Measurements from ENCODE around the gene LUC7L2. TPM values are rescaled to one million over a fixed set of nuclear protein-coding genes. Genes with fewer than 3 reads are reported as not detected.

LUC7L2 gene
- total RNA-seq, 1 donor from 2014 or later: 87.8 TPM

DNA sequence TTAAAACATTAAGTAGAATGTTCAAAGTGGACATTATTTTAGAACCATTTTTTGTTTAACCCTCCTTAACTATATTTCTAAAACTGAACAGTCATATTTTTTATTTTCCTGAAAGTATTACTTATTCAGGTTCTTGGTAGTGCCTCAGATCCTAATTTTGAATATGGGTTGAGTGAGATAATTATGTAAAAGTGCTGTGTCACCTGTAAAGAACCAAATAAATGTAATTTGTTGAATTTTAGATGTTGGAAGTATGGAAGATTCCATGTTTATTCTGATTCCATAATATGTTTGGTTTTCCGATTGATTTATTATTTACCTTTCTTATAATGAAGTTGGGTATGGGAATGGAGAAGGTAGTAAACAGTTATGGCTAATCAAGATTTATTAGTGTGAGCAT is 61.4 kb downstream of the LUC7L2 start:
- no peak for FAIRE-seq

DNA sequence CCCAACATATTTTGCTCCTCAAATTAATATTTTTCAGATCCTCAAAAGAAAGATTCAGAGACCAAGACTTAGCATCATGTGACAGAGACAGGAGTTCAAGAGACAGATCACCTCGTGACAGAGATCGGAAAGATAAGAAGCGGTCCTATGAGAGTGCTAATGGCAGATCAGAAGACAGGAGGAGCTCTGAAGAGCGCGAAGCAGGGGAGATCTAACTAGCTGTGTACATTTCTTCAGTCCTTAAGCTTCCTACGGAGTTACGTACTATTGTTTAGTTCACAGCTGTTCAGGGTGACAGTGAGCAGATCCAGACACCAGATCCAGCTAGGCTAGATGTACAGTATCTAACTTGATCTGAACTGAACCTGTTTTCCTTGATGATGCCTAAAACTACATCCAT is 62.4 kb downstream of the LUC7L2 start:
- Histone ChIP-seq H3K9ac (ENCODE audit: low read length) (no peak overlapping the region), H4K20me1 (ENCODE audit: insufficient read depth, low read length) (peaks cover 35% of the 10 kb centered on the region), H3K36me3 (ENCODE audit: insufficient read depth, low read length) (peaks cover 34% of the 10 kb centered on the region), H2AFZ (ENCODE audit: low read depth, low read length) (no peak overlapping the region), H3K4me1 (ENCODE audit: insufficient read depth, low read length) (no peaks in the 10 kb centered on the region), H3K27ac (ENCODE audit: low read depth, low read length) (no peak overlapping the region), H3K4me3 (ENCODE audit: insufficient read depth, low read depth, low read length) (no peak overlapping the region), H3K27me3 (ENCODE audit: insufficient read depth, low read length) (no peaks in the 10 kb centered on the region), H3K4me2 (ENCODE audit: low read length) (no peak overlapping the region), H3K79me2 (ENCODE audit: insufficient read depth, low read length) (peaks cover 12% of the 10 kb centered on the region), H3K9me3 (ENCODE audit: insufficient read depth, low read depth, low read length) (no peaks in the 10 kb centered on the region)
- Mint-ChIP-seq H3K27me3 (ENCODE audit: low read depth, unreplicated experiment) (no peaks in the 10 kb centered on the region), H3K36me3 (ENCODE audit: low read depth, unreplicated experiment) (peaks cover 13% of the 10 kb centered on the region), H3K27ac (ENCODE audit: unreplicated experiment) (no peak overlapping the region), H3K4me1 (ENCODE audit: low read depth, unreplicated experiment) (no peaks in the 10 kb centered on the region), H3K9me3 (ENCODE audit: unreplicated experiment) (no peaks in the 10 kb centered on the region), H3K4me3 (ENCODE audit: unreplicated experiment) (no peak overlapping the region)
- DNase-seq (ENCODE audit: low read depth) (no peak), FAIRE-seq (no peak)
- TF ChIP-seq CTCF (IDR thresholded peaks at IDR 0.05; ENCODE audit: insufficient read depth, low read depth, low read length) (no peak), EZH2 (IDR thresholded peaks at IDR 0.05; ENCODE audit: insufficient read depth, low read length) (no peak)

More for the DNA sequence above, 61.4 kb downstream of the LUC7L2 start:
- Histone ChIP-seq H3K4me3 (ENCODE audit: insufficient read depth, low read depth, low read length) (no peak overlapping the region), H3K79me2 (ENCODE audit: insufficient read depth, low read length) (peaks cover 14% of the 10 kb centered on the region), H3K4me2 (ENCODE audit: low read length) (no peak overlapping the region), H3K9ac (ENCODE audit: low read length) (no peak overlapping the region), H3K9me3 (ENCODE audit: insufficient read depth, low read depth, low read length) (no peaks in the 10 kb centered on the region), H3K27ac (ENCODE audit: low read depth, low read length) (no peak overlapping the region), H4K20me1 (ENCODE audit: insufficient read depth, low read length) (peaks cover 40% of the 10 kb centered on the region), H2AFZ (ENCODE audit: low read depth, low read length) (no peak overlapping the region), H3K36me3 (ENCODE audit: insufficient read depth, low read length) (peaks cover 44% of the 10 kb centered on the region), H3K4me1 (ENCODE audit: insufficient read depth, low read length) (no peaks in the 10 kb centered on the region), H3K27me3 (ENCODE audit: insufficient read depth, low read length) (no peaks in the 10 kb centered on the region)
- Mint-ChIP-seq H3K27me3 (ENCODE audit: low read depth, unreplicated experiment) (no peaks in the 10 kb centered on the region), H3K36me3 (ENCODE audit: low read depth, unreplicated experiment) (peaks cover 15% of the 10 kb centered on the region), H3K27ac (ENCODE audit: unreplicated experiment) (no peak overlapping the region), H3K9me3 (ENCODE audit: unreplicated experiment) (no peaks in the 10 kb centered on the region), H3K4me1 (ENCODE audit: low read depth, unreplicated experiment) (peaks cover 6% of the 10 kb centered on the region), H3K4me3 (ENCODE audit: unreplicated experiment) (no peak overlapping the region)
- TF ChIP-seq CTCF (IDR thresholded peaks at IDR 0.05; ENCODE audit: insufficient read depth, low read depth, low read length) (no peak), EZH2 (IDR thresholded peaks at IDR 0.05; ENCODE audit: insufficient read depth, low read length) (no peak)
- no peak for DNase-seq (ENCODE audit: low read depth)

DNA sequence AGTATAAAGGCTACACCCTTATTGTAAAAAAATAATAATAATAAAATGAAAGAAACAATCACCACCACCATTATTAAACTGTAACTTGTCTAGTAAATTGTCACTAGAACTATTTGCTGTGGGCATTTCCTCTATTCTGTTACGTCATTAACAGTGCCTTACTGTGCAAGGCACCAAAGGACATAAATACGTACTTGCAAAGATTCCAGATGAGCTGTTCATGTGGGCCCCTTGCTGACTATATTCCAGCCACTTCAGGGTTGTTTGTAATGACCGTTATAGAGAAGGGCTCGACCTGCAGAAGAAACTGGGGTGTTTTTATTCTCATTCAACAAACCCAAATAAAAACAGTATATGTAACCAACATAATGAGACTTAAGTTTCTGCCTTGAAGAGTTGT is 63.4 kb downstream of the LUC7L2 start:
- Histone ChIP-seq H3K9ac (ENCODE audit: low read length) (no peak overlapping the region), H3K79me2 (ENCODE audit: insufficient read depth, low read length) (peaks cover 9% of the 10 kb centered on the region), H3K4me3 (ENCODE audit: insufficient read depth, low read depth, low read length) (no peak overlapping the region), H3K4me2 (ENCODE audit: low read length) (no peak overlapping the region), H3K27me3 (ENCODE audit: insufficient read depth, low read length) (no peaks in the 10 kb centered on the region), H4K20me1 (ENCODE audit: insufficient read depth, low read length) (peaks cover 43% of the 10 kb centered on the region), H3K4me1 (ENCODE audit: insufficient read depth, low read length) (no peaks in the 10 kb centered on the region), H2AFZ (ENCODE audit: low read depth, low read length) (no peak overlapping the region), H3K36me3 (ENCODE audit: insufficient read depth, low read length) (peaks cover 25% of the 10 kb centered on the region), H3K9me3 (ENCODE audit: insufficient read depth, low read depth, low read length) (no peaks in the 10 kb centered on the region), H3K27ac (ENCODE audit: low read depth, low read length) (no peak overlapping the region)
- TF ChIP-seq EZH2 (IDR thresholded peaks at IDR 0.05; ENCODE audit: insufficient read depth, low read length): no peak
- TF ChIP-seq CTCF (IDR thresholded peaks at IDR 0.05; ENCODE audit: insufficient read depth, low read depth, low read length): no peak
- Mint-ChIP-seq H3K4me1 (ENCODE audit: low read depth, unreplicated experiment) (no peaks in the 10 kb centered on the region), H3K27me3 (ENCODE audit: low read depth, unreplicated experiment) (no peaks in the 10 kb centered on the region), H3K9me3 (ENCODE audit: unreplicated experiment) (no peaks in the 10 kb centered on the region), H3K36me3 (ENCODE audit: low read depth, unreplicated experiment) (peaks cover 9% of the 10 kb centered on the region), H3K4me3 (ENCODE audit: unreplicated experiment) (no peak overlapping the region), H3K27ac (ENCODE audit: unreplicated experiment) (no peak overlapping the region)
- no peak for DNase-seq (ENCODE audit: low read depth)
- FAIRE-seq: no peak
